ENCODE data around the gene PLEKHJ1.

The PLEKHJ1 gene

DNA sequence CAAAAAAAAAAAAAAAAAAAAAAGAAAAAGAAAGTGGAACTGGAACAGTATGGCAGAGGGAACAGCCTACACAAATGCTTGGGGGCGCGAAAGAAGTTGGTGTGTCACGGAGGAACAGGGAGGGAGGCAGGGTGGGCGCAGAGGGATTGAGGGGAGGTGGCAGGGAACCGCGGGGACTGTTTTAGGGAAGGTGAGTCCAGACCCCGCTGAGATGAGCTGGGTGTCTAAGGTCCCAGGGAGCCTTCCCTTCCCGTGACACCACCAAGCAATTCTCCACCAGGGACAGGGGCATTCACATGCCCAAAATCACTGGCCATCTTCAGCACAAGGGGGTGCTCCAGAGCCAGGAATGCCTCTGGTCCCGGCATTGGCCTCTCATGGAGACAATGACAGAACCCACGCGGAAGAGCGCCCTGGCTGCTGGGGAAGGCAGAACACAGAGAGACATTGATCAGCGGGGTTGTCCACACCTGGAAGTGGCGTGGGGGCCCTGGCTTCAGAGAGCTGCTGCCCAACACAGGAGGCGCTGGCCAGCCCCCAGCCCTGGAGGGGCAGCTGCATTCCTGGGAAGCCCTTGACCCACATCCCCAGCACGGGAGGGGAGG, 38.9 kb upstream of the PLEKHJ1 start:
- peak; percentile 65 to 75 for DNase-seq (ENCODE audit: low read depth in 1 of 2, low spot score in 1 of 2)
- no peak for TF ChIP-seq JUND (IDR thresholded peaks at IDR 0.05; ENCODE audit: low read depth)
- in situ Hi-C loops (cut with HindIII; ENCODE audit: low pct_unique_long_range_greater_than_20kb, low sequenced_read_pairs): no loop called here

DNA sequence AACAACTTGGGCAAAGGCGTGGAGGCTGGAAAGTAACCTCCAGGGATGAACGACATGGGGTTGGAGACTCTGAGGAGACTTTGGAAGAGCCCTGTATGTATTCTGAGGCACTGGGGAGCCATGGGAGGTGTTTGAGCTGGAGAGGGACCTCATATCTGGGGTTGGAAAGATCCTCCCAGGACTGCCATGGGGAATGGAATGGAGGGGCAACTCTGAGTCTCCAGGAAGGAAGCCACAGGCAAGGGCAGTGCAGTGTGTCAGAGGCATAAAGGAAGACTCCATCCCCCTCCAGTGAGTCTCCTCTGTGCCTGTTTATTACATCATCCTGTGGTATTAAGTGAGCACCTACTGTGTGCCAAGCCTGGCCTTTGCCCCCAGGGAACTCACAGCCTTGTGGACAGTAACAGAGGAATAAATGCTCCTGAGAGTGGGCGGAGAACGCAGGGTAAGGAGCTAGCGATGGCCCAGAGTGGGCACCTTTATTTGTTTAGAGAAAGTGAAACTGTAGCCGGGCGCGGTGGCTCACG, 38.1 kb upstream of the PLEKHJ1 start:
- DNase-seq (ENCODE audit: low read depth in 1 of 2, low spot score in 1 of 2): no peak
- in situ Hi-C loops (cut with HindIII; ENCODE audit: low pct_unique_long_range_greater_than_20kb, low sequenced_read_pairs): no loop called here
- no peak for TF ChIP-seq JUND (IDR thresholded peaks at IDR 0.05; ENCODE audit: low read depth)

GRCh38 chr19:2273356-2274184, 37.4 kb upstream of the PLEKHJ1 start:
- peak; percentile 28; the same call in 1 of the 2 replicates for TF ChIP-seq JUND (IDR thresholded peaks at IDR 0.05; ENCODE audit: low read depth)
- in situ Hi-C loops (cut with HindIII; ENCODE audit: low pct_unique_long_range_greater_than_20kb, low sequenced_read_pairs): no loop called here
- DNase-seq (ENCODE audit: low read depth in 1 of 2, low spot score in 1 of 2): peak; percentile 70 to 89

GRCh38 chr19:2271234-2272103, 35.3 kb upstream of the PLEKHJ1 start:
- in situ Hi-C loops (cut with HindIII; ENCODE audit: low pct_unique_long_range_greater_than_20kb, low sequenced_read_pairs): no loop called here
- TF ChIP-seq JUND (IDR thresholded peaks at IDR 0.05; ENCODE audit: low read depth): no peak
- DNase-seq (ENCODE audit: low read depth in 1 of 2, low spot score in 1 of 2): peak in 1 of 2 experiments; percentile 35

DNA sequence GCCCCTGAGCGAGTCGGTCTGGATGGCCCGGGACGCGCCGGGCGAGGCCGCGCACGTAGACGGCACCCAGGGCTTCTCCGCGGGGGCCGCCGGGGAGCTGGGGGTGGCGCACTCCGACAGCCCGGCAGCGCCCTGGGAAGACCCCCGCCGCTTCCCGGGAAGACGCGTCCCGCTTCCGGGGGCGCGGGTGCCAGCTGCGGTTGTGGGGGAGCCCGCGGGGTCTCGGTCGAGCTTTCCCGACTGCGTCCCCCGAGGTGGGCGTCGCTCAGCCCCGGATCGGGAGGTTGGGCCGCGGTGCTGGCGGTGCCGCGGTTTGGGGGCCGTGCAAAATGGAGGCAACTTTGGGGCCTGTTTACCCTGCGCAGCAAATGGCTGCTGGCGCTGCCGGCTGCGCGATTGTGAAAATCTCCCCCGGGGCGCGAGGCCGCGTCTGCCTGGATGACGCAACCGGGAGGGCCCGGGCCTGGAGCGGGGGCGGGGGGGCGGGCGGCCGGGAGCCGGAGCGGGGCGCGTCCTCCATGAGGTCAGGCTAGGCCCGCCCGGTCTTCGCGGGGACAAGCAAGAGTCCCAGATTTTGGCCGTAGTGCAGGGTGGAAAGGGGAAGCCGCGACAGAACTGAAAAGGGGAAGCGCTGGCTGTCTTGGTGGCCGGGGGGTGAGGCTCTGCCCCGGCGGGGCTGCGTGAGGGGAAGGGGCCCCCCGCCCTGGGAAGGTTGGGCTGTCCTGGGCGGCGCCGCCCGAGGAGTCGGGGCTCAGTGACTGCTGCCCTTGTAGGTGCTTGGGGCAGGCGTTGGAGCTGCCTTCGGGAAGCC, 34.5 kb upstream of the PLEKHJ1 start:
- TF ChIP-seq JUND (IDR thresholded peaks at IDR 0.05; ENCODE audit: low read depth): no peak
- in situ Hi-C loops (cut with HindIII; ENCODE audit: low pct_unique_long_range_greater_than_20kb, low sequenced_read_pairs): no loop called here
- DNase-seq (ENCODE audit: low read depth in 1 of 2, low spot score in 1 of 2): peak; percentile 67 to 70

DNA sequence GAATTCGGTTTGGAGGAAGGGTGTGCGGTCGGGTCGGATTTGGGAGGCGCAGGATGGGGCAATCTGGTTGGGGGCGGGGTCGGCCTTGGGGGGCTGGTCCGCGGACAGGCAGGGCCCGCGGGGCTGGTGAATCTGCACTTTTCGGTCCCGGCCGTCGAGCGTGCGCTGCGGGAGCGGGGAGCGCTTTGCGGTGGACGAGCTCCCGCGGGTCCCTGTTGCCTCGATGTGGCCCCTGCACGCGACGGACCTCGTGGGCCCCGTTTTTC, 34.0 kb upstream of the PLEKHJ1 start:
- DNase-seq (ENCODE audit: low read depth in 1 of 2, low spot score in 1 of 2): no peak
- in situ Hi-C loops (cut with HindIII; ENCODE audit: low pct_unique_long_range_greater_than_20kb, low sequenced_read_pairs): no loop called here

GRCh38 chr19:2269244-2270156, 33.4 kb upstream of the PLEKHJ1 start:
- in situ Hi-C loops (cut with HindIII; ENCODE audit: low pct_unique_long_range_greater_than_20kb, low sequenced_read_pairs): no loop called here
- TF ChIP-seq JUND (IDR thresholded peaks at IDR 0.05; ENCODE audit: low read depth): no peak
- peak; percentile 96 to 99 for DNase-seq (ENCODE audit: low read depth in 1 of 2, low spot score in 1 of 2)

More for the DNA sequence above, 34.0 kb upstream of the PLEKHJ1 start:
- TF ChIP-seq JUND (IDR thresholded peaks at IDR 0.05; ENCODE audit: low read depth): no peak

DNA sequence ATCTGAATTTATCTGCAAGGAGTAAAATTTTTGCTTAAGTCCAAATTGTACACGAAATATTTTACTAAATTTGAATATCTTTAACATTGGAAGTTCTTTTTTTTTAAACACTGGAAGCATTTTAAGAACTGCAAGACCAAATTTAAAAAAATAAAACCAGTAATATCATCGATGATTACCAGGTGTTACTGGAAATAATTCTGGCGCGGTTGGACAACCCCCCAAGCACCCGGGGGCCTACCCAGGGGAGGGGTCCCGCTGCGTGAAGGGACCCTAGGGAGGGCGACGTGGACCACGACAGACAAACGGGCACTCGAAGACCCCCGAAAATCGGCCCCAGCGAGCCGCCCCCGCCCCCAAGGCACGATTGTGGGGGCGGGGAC, 32.7 kb upstream of the PLEKHJ1 start:
- DNase-seq (ENCODE audit: low read depth in 1 of 2, low spot score in 1 of 2): no peak
- in situ Hi-C loops (cut with HindIII; ENCODE audit: low pct_unique_long_range_greater_than_20kb, low sequenced_read_pairs): no loop called here
- TF ChIP-seq JUND (IDR thresholded peaks at IDR 0.05; ENCODE audit: low read depth): no peak

DNA sequence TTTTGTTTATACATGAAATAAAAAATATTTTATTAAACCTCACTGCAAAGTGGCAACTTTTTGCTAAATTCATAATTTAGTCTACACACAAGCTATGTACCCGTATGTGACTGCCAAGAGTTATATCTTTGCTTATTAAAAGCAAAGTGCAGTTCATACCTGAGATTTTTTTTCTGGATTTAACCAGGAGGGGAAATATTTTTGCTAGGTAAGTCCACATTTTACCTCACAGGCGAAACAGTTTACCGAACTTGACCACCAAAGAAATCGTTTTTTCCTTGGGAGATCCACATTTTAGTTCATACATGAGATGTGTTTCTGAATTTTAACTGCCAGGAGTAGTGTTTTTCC, 32.3 kb upstream of the PLEKHJ1 start:
- in situ Hi-C loops (cut with HindIII; ENCODE audit: low pct_unique_long_range_greater_than_20kb, low sequenced_read_pairs): no loop called here
- TF ChIP-seq JUND (IDR thresholded peaks at IDR 0.05; ENCODE audit: low read depth): no peak
- no peak for DNase-seq (ENCODE audit: low read depth in 1 of 2, low spot score in 1 of 2)

GRCh38 chr19:2266183-2266993, 30.3 kb upstream of the PLEKHJ1 start:
- in situ Hi-C loops (cut with HindIII; ENCODE audit: low pct_unique_long_range_greater_than_20kb, low sequenced_read_pairs): no loop called here
- no peak for TF ChIP-seq JUND (IDR thresholded peaks at IDR 0.05; ENCODE audit: low read depth)
- DNase-seq (ENCODE audit: low read depth in 1 of 2, low spot score in 1 of 2): peak in 1 of 2 experiments; percentile 69

All from T47D (cell line).